Measurements from ENCODE around the gene APOBEC3B.
"Not testable (repeated sequence)": the region's sequence is repeated elsewhere in the genome, so short reads cannot be mapped to it uniquely, and the experiment has no call there.

APOBEC3B gene

DNA sequence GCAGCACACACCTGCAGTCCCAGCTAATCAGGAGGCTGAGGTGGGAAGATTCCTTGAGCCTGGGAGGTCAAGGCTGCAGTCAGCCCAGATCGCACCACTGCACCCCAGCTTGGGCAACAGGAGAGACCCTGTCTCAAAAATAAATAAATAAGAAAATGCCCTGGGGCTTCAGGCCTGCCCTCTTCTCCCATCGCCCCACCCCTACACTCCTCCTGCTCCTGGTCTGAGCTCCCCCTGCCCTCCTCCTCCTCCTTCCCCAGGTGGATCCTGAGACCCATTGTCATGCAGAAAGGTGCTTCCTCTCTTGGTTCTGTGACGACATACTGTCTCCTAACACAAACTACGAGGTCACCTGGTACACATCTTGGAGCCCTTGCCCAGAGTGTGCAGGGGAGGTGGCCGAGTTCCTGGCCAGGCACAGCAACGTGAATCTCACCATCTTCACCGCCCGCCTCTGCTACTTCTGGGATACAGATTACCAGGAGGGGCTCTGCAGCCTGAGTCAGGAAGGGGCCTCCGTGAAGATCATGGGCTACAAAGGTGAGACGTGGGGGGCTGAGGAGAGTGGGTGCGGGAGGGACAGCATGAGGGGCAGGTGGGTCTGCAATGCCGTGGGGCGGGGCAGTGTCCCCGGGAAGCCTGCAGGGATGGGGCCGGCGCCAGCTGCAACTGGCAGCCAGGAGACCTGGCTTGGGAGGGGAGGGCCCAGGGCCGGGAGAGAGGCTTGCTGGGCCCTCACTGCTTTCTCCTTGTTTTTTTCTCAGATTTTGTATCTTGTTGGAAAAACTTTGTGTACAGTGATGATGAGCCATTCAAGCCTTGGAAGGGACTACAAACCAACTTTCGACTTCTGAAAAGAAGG lies 49.5 kb downstream of the APOBEC3B start:
- not testable (repeated sequence) for DNase-seq (ENCODE audit: low spot score)

DNA sequence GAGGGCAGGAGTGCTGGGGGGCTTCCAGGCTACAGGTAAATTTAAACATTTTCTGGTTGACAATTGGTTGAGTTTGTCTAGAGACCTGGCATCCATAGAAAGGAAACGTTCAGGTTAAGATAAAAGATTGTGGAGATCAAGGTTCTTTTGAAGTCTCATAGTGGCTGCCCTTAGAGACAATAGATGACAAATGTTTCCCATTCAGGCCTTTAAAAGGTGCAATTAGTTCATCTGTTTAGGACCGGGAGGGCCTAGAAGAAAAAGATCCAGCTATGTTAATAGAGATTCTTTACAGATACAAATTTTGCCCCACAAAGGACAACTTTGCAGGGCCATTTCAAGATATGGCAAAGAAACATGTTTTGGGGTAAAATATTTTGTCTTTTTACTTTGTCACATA lies 54.9 kb downstream of the APOBEC3B start:
- not testable (repeated sequence) for DNase-seq (ENCODE audit: low spot score)

DNA sequence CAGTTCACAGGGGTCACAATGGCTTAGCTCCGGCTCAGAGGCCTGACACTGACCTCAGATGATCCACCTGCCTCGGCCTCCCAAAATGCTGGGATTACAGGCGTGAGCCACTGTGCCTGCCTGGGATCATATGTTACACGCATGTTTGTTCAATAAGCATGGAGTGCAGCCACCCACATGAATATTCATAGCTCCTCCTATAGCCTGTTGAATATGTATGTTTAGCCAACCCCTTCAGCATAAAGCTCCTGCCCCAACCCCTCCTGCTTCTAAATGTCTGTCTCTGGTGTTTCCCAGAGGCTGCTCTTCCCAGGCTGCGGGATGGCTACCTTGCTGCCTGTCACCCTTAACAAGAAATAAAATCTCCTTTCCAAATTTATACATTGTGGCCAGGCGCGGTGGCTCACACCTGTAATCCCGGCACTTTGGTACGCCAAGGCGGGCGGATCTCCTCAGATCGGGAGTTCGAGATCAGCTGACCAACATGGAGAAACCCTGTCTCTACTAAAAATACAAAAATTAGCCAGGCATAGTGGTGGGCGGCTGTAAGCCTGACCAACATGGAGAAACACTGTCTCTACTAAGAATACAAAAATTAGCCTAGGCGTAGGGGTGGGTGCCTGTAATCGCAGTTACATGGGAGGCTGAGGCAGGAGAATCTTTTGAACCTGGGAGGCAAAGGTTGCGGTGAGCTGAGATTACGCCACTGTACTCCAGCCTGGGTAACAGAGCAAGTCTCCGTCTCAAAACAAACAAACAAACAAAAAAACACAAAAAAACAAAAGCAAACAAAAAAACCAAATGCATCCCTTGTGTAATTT lies 57.4 kb downstream of the APOBEC3B start:
- no peak for DNase-seq (ENCODE audit: low spot score)

DNA sequence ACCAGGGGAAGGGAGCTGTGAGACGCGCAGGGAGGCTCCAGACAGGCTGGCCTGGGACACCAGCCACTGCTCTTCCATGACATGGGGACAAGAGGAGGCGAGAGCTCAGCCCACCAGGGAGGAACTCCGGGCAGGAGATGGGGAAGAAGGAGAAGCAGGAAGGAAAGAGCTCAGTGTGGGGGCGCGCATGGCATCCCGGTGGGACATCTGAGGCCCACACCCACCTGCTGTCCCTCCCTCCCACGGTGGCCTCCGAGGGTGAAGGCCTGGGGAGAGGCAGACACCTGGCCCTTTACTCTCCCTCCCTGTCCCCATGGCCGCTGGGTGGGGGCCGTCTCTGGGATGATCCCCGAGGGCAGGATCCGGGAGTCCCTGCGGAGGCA lies 58.0 kb downstream of the APOBEC3B start:
- DNase-seq (ENCODE audit: low spot score) = not testable (repeated sequence)

DNA sequence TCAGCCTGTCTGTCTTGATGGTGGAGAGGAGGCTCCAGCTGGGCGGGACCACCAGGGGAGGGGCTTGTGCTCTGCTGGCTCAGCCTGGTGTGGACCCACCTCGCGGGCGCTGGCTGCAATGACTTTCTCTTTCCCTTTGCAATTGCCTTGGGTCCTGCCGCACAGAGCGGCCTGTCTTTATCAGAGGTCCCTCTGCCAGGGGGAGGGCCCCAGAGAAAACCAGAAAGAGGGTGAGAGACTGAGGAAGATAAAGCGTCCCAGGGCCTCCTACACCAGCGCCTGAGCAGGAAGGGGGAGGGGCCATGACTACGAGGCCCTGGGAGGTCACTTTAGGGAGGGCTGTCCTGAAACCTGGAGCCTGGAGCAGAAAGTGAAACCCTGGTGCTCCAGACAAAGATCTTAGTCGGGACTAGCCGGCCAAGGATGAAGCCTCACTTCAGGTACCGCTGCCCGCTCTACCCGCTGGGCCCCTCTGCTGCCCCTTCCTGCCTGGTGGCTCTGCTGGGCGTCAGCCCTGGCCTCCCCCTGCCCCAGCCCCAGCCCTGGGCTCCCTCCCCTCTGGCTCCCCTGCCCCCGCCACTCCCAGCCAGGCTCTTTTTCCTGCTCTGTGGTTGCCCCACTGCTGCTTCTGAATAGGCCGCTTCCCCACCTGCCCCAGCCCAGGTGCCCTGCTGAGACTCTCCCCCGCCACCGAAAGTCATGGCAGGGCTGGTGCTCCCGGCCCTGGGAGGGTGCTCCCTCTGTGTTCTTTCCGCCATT lies 58.6 kb downstream of the APOBEC3B start, which contains the start of gene APOBEC3F:
Gene APOBEC3F (plus strand): TSS at position 327 of the 759 bp plus-strand sequence. CDS start 97 bp downstream, at position 424.
- not testable (repeated sequence) for DNase-seq (ENCODE audit: low spot score)

DNA sequence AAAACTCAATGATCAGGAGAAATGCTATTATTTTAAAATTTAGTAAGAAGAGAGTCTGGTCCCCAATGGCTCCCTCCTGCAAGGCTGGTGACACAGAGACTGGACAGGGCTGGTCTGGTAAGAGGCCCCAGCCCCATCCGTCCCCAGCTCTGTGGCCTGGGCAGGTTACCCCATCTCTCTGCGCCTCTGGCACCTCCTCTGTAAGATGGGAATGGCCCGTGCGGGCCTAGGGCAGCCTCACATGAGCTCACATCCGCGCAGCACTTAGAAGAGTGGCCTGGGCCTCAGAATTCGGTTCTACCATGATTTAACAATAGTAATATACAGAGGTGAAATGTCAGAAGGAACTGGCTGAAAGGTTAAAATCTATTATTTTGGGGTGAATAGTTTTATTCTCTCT lies 59.8 kb downstream of the APOBEC3B start:
- no peak for DNase-seq (ENCODE audit: low spot score)
